SK-N-SH (cell line): Measurements from ENCODE around the gene ADAD2.

Source experiments
- CTCF ChIP-seq: fragments of 200-600 bp; sonication (generic); IDR thresholded peaks from 2 replicates; pipeline ENCODE4 v1.6.1; 2017; ENCODE audit warnings: antibody characterized with exemption, mild to moderate bottlenecking, moderate library complexity
- GATA2 ChIP-seq: sonication (generic); formaldehyde crosslinking; IDR thresholded peaks from 2 replicates; pipeline ENCODE4 v1.5.0; 2020; ENCODE audit warnings: mild to moderate bottlenecking, missing genetic modification reagents
- POLR2AphosphoS5 ChIP-seq: IDR thresholded peaks from 2 replicates; pipeline ENCODE4 v1.6.1; 2012; ENCODE audit warnings: low read depth, low read length
- SIN3A ChIP-seq: IDR thresholded peaks from 2 replicates; pipeline ENCODE4 v1.6.1; 2012; ENCODE audit warnings: low read depth, mild to moderate bottlenecking, low read length, moderate library complexity, borderline replicate concordance
- TEAD4 ChIP-seq: IDR thresholded peaks from 2 replicates; pipeline ENCODE4 v1.4.0; 2012; ENCODE audit warnings: mild to moderate bottlenecking, borderline replicate concordance; ENCODE audit not compliant: insufficient read depth
- TF ChIP-seq, protein P1 (sequence below): IDR thresholded peaks from 2 replicates; pipeline ENCODE4 v1.6.1; 2012; ENCODE audit warnings: mild to moderate bottlenecking, low read depth, low read length, moderate library complexity
- TF ChIP-seq, protein P2 (sequence below): IDR thresholded peaks from 2 replicates; pipeline ENCODE4 v1.4.0; 2012; ENCODE audit warnings: low read depth
- TF ChIP-seq, protein P3 (sequence below): fragments of 150-350 bp; IDR thresholded peaks from 2 replicates; pipeline ENCODE4 v1.6.1; 2017; ENCODE audit warnings: antibody characterized with exemption, low read length, low read depth, borderline replicate concordance

DNA sequence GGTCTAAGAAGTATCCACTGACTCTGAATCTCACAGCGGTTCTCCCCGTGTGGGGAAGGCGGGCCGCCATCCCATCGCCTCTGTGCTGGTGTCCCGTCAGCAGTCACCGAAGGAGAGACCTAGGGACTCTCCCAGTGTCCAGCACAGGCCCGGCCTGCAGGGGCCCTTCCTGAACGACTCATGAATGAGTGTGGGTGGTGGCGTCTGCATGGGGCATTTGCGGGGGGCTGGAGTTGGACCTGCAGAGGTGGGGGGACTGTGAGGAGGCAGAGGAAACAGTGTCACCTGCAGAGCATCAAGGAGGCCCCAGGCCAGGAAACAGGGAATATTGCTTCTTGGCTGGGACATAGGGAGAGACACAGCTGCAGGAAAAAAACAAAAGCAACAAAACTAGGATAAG is 38.5 kb downstream of the ADAD2 start:
- TF ChIP-seq, protein P1, sequence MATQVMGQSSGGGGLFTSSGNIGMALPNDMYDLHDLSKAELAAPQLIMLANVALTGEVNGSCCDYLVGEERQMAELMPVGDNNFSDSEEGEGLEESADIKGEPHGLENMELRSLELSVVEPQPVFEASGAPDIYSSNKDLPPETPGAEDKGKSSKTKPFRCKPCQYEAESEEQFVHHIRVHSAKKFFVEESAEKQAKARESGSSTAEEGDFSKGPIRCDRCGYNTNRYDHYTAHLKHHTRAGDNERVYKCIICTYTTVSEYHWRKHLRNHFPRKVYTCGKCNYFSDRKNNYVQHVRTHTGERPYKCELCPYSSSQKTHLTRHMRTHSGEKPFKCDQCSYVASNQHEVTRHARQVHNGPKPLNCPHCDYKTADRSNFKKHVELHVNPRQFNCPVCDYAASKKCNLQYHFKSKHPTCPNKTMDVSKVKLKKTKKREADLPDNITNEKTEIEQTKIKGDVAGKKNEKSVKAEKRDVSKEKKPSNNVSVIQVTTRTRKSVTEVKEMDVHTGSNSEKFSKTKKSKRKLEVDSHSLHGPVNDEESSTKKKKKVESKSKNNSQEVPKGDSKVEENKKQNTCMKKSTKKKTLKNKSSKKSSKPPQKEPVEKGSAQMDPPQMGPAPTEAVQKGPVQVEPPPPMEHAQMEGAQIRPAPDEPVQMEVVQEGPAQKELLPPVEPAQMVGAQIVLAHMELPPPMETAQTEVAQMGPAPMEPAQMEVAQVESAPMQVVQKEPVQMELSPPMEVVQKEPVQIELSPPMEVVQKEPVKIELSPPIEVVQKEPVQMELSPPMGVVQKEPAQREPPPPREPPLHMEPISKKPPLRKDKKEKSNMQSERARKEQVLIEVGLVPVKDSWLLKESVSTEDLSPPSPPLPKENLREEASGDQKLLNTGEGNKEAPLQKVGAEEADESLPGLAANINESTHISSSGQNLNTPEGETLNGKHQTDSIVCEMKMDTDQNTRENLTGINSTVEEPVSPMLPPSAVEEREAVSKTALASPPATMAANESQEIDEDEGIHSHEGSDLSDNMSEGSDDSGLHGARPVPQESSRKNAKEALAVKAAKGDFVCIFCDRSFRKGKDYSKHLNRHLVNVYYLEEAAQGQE, result no peak
- TF ChIP-seq POLR2AphosphoS5, result no peak
- TF ChIP-seq, protein P2, sequence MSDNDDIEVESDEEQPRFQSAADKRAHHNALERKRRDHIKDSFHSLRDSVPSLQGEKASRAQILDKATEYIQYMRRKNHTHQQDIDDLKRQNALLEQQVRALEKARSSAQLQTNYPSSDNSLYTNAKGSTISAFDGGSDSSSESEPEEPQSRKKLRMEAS, result no peak
- no peak for TF ChIP-seq CTCF
- no peak for TF ChIP-seq SIN3A
- TF ChIP-seq, protein P3, sequence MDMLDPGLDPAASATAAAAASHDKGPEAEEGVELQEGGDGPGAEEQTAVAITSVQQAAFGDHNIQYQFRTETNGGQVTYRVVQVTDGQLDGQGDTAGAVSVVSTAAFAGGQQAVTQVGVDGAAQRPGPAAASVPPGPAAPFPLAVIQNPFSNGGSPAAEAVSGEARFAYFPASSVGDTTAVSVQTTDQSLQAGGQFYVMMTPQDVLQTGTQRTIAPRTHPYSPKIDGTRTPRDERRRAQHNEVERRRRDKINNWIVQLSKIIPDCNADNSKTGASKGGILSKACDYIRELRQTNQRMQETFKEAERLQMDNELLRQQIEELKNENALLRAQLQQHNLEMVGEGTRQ, result no peak
- no peak for TF ChIP-seq TEAD4
- TF ChIP-seq GATA2 (CRISPR knock-in tag), result no peak
